GM12891 (cell line): ENCODE results near the gene ZSWIM1.
"Not testable (repeated sequence)": the region's sequence is repeated elsewhere in the genome, so short reads cannot be mapped to it uniquely, and the experiment has no call there.

Experiments used
- DNase-seq: peaks from one replicate; pipeline ENCODE4 v3.0.0; 2011; ENCODE audit warnings: low spot score; ENCODE audit not compliant: insufficient read length
- FAIRE-seq: peaks from 2 replicates; lab custom pipeline; 2011; peaks lifted over from hg19 to GRCh38; lab: Jason Lieb, UNC
- PAX5 ChIP-seq: IDR thresholded peaks from 2 replicates; pipeline ENCODE4 v1.6.1; 2011; ENCODE audit warnings: low read length, moderate library complexity, mild to moderate bottlenecking; ENCODE audit not compliant: insufficient read depth, severe bottlenecking
- POLR2A ChIP-seq: IDR thresholded peaks from 2 replicates; pipeline ENCODE4 v1.6.1; 2011; ENCODE audit warnings: low read depth, low read length, control low read depth
- POLR2AphosphoS5 ChIP-seq: IDR thresholded peaks from 2 replicates; pipeline ENCODE4 v1.6.1; 2011; ENCODE audit warnings: low read depth, low read length, control low read depth
- POU2F2 ChIP-seq: IDR thresholded peaks from 2 replicates; pipeline ENCODE4 v1.6.1; 2011; ENCODE audit warnings: low read depth, mild to moderate bottlenecking, control low read depth, low read length, moderate library complexity
- SPI1 ChIP-seq: IDR thresholded peaks from 2 replicates; pipeline ENCODE4 v1.6.1; 2011; ENCODE audit warnings: low read depth, low read length, control low read depth
- TAF1 ChIP-seq: IDR thresholded peaks from 2 replicates; pipeline ENCODE4 v1.6.1; 2011; ENCODE audit warnings: low read depth, low read length, control low read depth

The ZSWIM1 gene

GRCh38 chr20:45898285-45898684 is 17.3 kb downstream of the ZSWIM1 start:
- FAIRE-seq (no peak), DNase-seq (no peak)
- TF ChIP-seq SPI1 (no peak), POU2F2 (no peak), PAX5 (no peak)

- FAIRE-seq (no peak), DNase-seq (no peak)
- TF ChIP-seq TAF1 (no peak), POLR2A (no peak), POLR2AphosphoS5 (no peak), POU2F2 (no peak), SPI1 (no peak), PAX5 (no peak)
These were observed 18.2 kb downstream of the ZSWIM1 start for GRCh38 chr20:45899046-45899835.

- DNase-seq, FAIRE-seq: not testable (repeated sequence)
These were observed 20.3 kb downstream of the ZSWIM1 start for GRCh38 chr20:45901332-45901731.

GRCh38 chr20:45902199-45902701 is 21.2 kb downstream of the ZSWIM1 start:
- FAIRE-seq (no peak), DNase-seq (no peak)
- TF ChIP-seq POLR2A (no peak), POLR2AphosphoS5 (no peak), SPI1 (no peak), TAF1 (no peak), POU2F2 (no peak)

- TF ChIP-seq POLR2A, result no peak
- no peak for TF ChIP-seq POU2F2
- TF ChIP-seq TAF1, result no peak
- no peak for TF ChIP-seq POLR2AphosphoS5
- TF ChIP-seq PAX5, result no peak
- no peak for TF ChIP-seq SPI1
- DNase-seq (no peak), FAIRE-seq (no peak)
These were observed 23.8 kb downstream of the ZSWIM1 start for GRCh38 chr20:45904583-45905504.

- DNase-seq (no peak), FAIRE-seq (no peak)
- TF ChIP-seq POLR2AphosphoS5 (no peak), PAX5 (no peak), TAF1 (no peak), POU2F2 (no peak), SPI1 (no peak), POLR2A (no peak)
These were observed 24.6 kb downstream of the ZSWIM1 start for GRCh38 chr20:45905505-45906079.

- DNase-seq, result no peak
- FAIRE-seq, result no peak
- TF ChIP-seq TAF1 (no peak), POLR2A (no peak), SPI1 (no peak), POU2F2 (no peak), POLR2AphosphoS5 (no peak), PAX5 (no peak)
These were observed 26.4 kb downstream of the ZSWIM1 start for GRCh38 chr20:45907219-45907948.

- FAIRE-seq (no peak), DNase-seq (no peak)
- TF ChIP-seq POLR2A (no peak), POLR2AphosphoS5 (no peak), SPI1 (no peak), PAX5 (no peak), TAF1 (no peak), POU2F2 (no peak)
These were observed 27.1 kb downstream of the ZSWIM1 start for GRCh38 chr20:45908084-45908483.

- no peak for TF ChIP-seq SPI1
- TF ChIP-seq POLR2AphosphoS5, result no peak
- TF ChIP-seq POU2F2, result no peak
- TF ChIP-seq TAF1, result no peak
- TF ChIP-seq PAX5, result no peak
- no peak for TF ChIP-seq POLR2A
- FAIRE-seq (no peak), DNase-seq (no peak)
These were observed 28.3 kb downstream of the ZSWIM1 start for GRCh38 chr20:45909336-45909808.
